Heart left ventricle (tissue), 16 donors: ENCODE data around the gene DGCR6L. TPM values are rescaled to one million over a fixed set of nuclear protein-coding genes. Genes with fewer than 3 reads are reported as not detected.
A peak's percentile ranks its signal among the peaks of the same experiment; 100 is the strongest.
"Not testable (repeated sequence)": the region's sequence is repeated elsewhere in the genome, so short reads cannot be mapped to it uniquely, and the experiment has no call there.

Experiments used
- ATAC-seq, 4 donors: fragments of 200-7000 bp; cut with Tn5 transposase; one replicate each; pipeline ENCODE4 v1.9.1; 2020 to 2022; ENCODE audit warnings: moderate library complexity in 4 of 4, mild to moderate bottlenecking in 3 of 4, moderate number of reproducible peaks in 1 of 4
- DNase-seq, 5 donors: peaks; one replicate each; pipeline ENCODE4 v3.0.0-alpha.2; 2020
- H3K27ac ChIP-seq, 12 donors: fragments of 200-600 bp; sonication (generic) in 4 of 12; one replicate each; pipeline versions ENCODE4 v1.5.0 to v1.8.0; 2016 to 2022; ENCODE audit warnings: mild to moderate bottlenecking in 2 of 12
- H3K27me3 ChIP-seq, 9 donors: fragments of 200-600 bp; sonication (generic) in 2 of 9; one replicate each; pipeline versions ENCODE4 v1.5.1 to v1.8.0; 2016 to 2022; ENCODE audit warnings: mild to moderate bottlenecking in 3 of 9
- H3K36me3 ChIP-seq, 9 donors: fragments of 200-600 bp; sonication (generic) in 2 of 9; one replicate each; pipeline versions ENCODE4 v1.5.0 to v1.8.0; 2018 to 2022; ENCODE audit warnings: mild to moderate bottlenecking in 2 of 9
- H3K4me1 ChIP-seq, 12 donors: fragments of 200-600 bp; sonication (generic) in 4 of 12; one replicate each; pipeline versions ENCODE4 v1.5.0 to v1.8.0; 2016 to 2022; ENCODE audit warnings: mild to moderate bottlenecking in 3 of 12
- H3K4me3 ChIP-seq, 12 donors: fragments of 200-600 bp; sonication (generic) in 4 of 12; one replicate each; pipeline versions ENCODE4 v1.5.0 to v1.8.0; 2017 to 2022; ENCODE audit warnings: mild to moderate bottlenecking in 9 of 12, moderate library complexity in 4 of 12
- H3K9me3 ChIP-seq, 12 donors: fragments of 200-600 bp; sonication (generic) in 4 of 12; one replicate each; pipeline versions ENCODE4 v1.5.0 to v1.8.0; 2016 to 2022; ENCODE audit warnings: mild to moderate bottlenecking in 1 of 12
- POLR2A ChIP-seq, 2 donors: fragments of 450-650 bp; IDR thresholded peaks; one replicate each; pipeline ENCODE4 v1.6.1; 2017; ENCODE audit warnings: antibody characterized with exemption in 2 of 2, mild to moderate bottlenecking in 2 of 2, moderate library complexity in 2 of 2
- WGBS, 4 donors: extraction: QIAGEN DNeasy Blood & Tissue Kit in 2 of 4; methylation state at CpG; one replicate each; pipeline versions ENCODE4 v1.1.5 to v1.1.7; 2013 to 2018; 5-methylcytosine and 5-hydroxymethylcytosine counted together
- intact Hi-C, 10 donors: fragments of 100-400 bp; cut with DNase I; formaldehyde crosslinking; loops; one replicate each; pipeline versions ENCODE4 v1.11.1 to v1.14.2; 2022
- polyA plus RNA-seq, 2 donors: library from polyadenylated mRNA; stranded (reverse); fragments of 200-250 nt; gene quantifications; one replicate each; pipeline ENCODE4 v1.2.3, GENCODE V29; 2013
- total RNA-seq, 9 donors: library from RNA; depleted of rRNA in 2 of 9; stranded (reverse); fragments of >200 nt in 2 of 9; fragmentation: NEBNext Ultra II Directional in 3 of 9; extraction: Animal tissue kit (Norgen Biotek cat#: 25700) in 3 of 9; gene quantifications; one replicate each; pipeline versions ENCODE4 v1.1.0 to v1.2.4, GENCODE V29; 2016 to 2023
- TF ChIP-seq, protein P1 (sequence below), 12 donors: fragments of 200-600 bp; sonication (generic) in 4 of 12; IDR thresholded peaks; one replicate each; pipeline versions ENCODE4 v1.5.0 to v1.8.0; 2018 to 2022; ENCODE audit warnings: antibody characterized with exemption in 12 of 12, mild to moderate bottlenecking in 5 of 12
- donor health status: ischemic (EF 13 %, LVEDD 7.1; RV severe dilation, severe dysfunction).
- donor health status: healthy with polysubstance abuse.
- donor health status: DM: no; HTN: yes; CAD: no.
- donor health status: DM: no; HTN: no; CAD: no.
- donor health status: ischemic (EF 25% LVEDD 6.9; RV normal size, moderate dysfunction).
- donor health status: ischemic (EF 25% LVEDD 5.7; RV mildly dilated, moderate dysfunction).
- donor health status: healthy.
- donor health status: DM: yes; HTN: yes; CAD: no.
- donor health status: ischemic (EF 35%, LVEDD 5.7; RV mildly dilated, moderate dysfunction).
- donor health status: nonischemic (EF 11% LVEDD 7.7; RV severe dilation, severe dysfunction).
- donor health status: DM: yes; HTN: yes; CAD: no.
- donor health status: PGD.
- donor health status: ischemic (EF 29% LVEDD 5.4; RV normal size, mild dysfunction).
- donor health status: nonischemic (EF 23%, LVEDD 6.1; RV moderate dilation, normal function).

The DGCR6L gene
- total and polyA plus RNA-seq, 11 donors = 31.8 to 101 (median 46.1) TPM

DNA sequence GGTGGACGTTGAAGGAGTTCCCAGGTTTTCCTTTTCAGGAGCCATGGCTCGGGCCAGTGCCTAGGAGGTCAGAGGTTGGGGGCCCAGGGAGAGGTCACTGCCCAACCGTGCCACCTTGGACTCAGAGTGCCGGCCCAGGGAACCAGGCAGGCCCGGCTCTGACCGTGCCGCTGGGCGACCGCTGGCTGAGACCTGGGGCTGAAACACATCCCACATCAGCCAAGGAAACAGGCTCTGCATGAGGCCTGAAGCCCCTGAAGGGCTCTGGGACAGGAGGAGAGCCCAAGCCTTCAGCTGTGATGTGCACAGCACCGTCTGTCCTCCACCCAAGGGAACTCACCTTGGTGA lies 29.8 kb downstream of the DGCR6L start:
- ATAC-seq (no peak), DNase-seq (no peak)
- WGBS, 4 donors = 81 to 87% (median 84%) methylated on average over 9 to 10 of the region's 10 CpGs
- TF ChIP-seq, protein P1, sequence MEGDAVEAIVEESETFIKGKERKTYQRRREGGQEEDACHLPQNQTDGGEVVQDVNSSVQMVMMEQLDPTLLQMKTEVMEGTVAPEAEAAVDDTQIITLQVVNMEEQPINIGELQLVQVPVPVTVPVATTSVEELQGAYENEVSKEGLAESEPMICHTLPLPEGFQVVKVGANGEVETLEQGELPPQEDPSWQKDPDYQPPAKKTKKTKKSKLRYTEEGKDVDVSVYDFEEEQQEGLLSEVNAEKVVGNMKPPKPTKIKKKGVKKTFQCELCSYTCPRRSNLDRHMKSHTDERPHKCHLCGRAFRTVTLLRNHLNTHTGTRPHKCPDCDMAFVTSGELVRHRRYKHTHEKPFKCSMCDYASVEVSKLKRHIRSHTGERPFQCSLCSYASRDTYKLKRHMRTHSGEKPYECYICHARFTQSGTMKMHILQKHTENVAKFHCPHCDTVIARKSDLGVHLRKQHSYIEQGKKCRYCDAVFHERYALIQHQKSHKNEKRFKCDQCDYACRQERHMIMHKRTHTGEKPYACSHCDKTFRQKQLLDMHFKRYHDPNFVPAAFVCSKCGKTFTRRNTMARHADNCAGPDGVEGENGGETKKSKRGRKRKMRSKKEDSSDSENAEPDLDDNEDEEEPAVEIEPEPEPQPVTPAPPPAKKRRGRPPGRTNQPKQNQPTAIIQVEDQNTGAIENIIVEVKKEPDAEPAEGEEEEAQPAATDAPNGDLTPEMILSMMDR (IDR thresholded peaks at IDR 0.05) = no peak
- TF ChIP-seq POLR2A (IDR thresholded peaks at IDR 0.05) = no peak
- Histone ChIP-seq H3K36me3 (no peaks in the 10 kb centered on the region), H3K4me1 (no peaks in the 10 kb centered on the region), H3K27ac (no peak overlapping the region), H3K9me3 (no peaks in the 10 kb centered on the region), H3K4me3 (no peak overlapping the region), H3K27me3 (peaks cover 0 to 6% (median 0%) of the 10 kb centered on the region in 9 donors)
- intact Hi-C loops = no loop called here

DNA sequence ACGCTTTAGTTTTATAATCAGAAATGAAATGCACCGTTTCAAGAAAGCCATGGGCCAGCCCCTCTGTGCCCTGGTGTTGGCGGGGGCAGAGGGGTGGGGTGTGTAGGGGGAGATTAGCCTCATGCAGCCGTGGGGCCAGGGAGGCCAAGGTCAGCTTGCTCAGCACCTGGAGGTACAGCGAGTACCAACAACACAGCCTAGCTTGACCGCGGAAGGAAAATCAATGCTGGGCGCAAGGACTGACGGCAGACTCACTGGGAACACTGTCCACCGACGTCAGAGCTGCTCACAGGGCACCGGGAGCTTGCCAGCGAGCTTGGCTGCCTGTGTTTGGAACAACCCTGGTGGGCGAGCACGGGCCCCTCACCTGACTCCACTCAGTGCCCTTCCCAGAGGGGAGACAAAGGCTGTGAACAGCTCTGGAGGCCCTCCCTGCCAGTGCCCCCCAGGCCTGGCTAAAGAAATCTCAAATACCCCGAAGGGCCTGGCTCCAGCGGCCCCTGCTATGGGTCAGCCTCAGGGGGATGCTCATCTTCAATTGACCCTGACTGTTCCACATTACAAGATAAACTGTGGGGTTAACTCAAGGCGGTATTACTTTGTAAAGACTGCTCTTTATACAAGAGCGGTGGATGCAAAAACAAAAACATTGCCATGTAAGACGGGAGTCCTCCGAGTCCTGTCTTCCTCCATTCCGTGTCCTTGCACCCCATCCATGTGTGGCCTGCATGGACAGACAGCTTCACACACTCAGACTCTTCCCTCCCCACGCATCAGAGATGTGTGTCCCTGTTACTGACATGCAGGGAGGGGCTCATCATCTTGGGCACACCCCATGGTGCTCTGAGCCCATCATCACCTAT lies 30.4 kb downstream of the DGCR6L start:
- not testable (repeated sequence) for DNase-seq, H3K27me3 ChIP-seq, H3K9me3 ChIP-seq, H3K27ac ChIP-seq, H3K4me1 ChIP-seq, H3K4me3 ChIP-seq, H3K36me3 ChIP-seq, ATAC-seq
- intact Hi-C loops = loop anchor here in 1 of 10 donors (5.0 kb wide), 1 partner anchor 317 kb away; no protein-coding TSS in a partner anchor
- 79 to 86% (median 82%) methylated on average over 17 to 22 of the region's 23 CpGs for WGBS, 4 donors

DNA sequence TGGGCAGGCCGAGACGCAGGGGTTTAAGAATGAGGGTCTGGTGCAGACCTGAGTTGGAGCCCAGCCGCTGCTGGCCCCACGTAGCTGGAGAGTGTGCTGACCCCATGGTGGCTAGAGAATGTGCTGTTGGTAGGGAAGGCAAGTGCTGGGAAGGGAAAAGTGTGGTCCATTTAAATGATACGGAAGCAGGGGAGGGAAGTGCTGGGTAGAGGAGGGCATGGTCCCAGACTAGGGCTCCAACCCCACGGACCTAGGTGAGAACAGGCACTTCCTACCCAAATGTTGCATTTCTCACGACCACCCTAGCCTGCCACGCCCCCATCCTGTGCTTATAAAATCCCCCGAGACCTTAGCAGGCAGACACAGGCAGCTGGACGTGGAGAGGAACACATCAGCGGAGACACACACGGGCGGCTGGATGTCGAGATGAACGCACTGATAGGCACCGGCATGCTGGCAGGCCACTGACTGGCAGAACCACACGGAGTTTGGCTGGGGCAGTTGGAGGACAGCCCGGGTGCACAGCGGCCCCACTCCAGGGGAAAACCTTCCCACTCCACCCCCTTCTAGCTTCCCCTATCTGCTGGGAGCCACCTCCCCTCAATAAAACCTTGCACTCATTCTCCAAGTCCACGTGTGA lies 33.0 kb downstream of the DGCR6L start:
- H3K4me1 ChIP-seq, ATAC-seq, H3K36me3 ChIP-seq, DNase-seq, H3K9me3 ChIP-seq, H3K4me3 ChIP-seq, H3K27me3 ChIP-seq, H3K27ac ChIP-seq: not testable (repeated sequence)
- intact Hi-C loops = loop anchor here in 1 of 10 donors (5.0 kb wide), 1 partner anchor 315 kb away; no protein-coding TSS in a partner anchor
- 45 to 58% (median 54%) methylated on average over 10 to 19 of the region's 20 CpGs for WGBS, 4 donors

DNA sequence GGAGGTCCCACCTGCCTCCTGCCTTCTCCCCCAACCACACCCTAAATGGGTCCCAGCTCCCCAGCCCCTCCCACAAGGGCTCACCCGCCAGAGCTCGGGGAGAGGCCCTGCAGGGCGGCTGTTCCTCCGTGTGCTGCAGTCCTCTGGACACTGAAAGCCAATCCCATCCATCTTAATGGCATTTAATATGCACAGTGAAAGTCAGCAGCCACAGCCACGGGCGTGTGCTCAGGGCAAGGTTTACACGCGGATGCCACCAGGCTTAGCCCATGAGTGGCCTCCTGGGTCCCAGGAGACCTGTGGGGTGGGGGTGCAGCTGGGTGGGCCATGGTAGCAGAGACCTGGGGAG lies 33.6 kb downstream of the DGCR6L start:
- H3K9me3 ChIP-seq, H3K27me3 ChIP-seq, DNase-seq, H3K36me3 ChIP-seq, H3K27ac ChIP-seq, ATAC-seq, H3K4me3 ChIP-seq, H3K4me1 ChIP-seq: not testable (repeated sequence)
- WGBS, 4 donors = 29 to 40% (median 34%) methylated on average over 1 to 8 of the region's 8 CpGs
- intact Hi-C loops = loop anchor here in 1 of 10 donors (5.0 kb wide), 1 partner anchor 314 kb away; no protein-coding TSS in a partner anchor

DNA sequence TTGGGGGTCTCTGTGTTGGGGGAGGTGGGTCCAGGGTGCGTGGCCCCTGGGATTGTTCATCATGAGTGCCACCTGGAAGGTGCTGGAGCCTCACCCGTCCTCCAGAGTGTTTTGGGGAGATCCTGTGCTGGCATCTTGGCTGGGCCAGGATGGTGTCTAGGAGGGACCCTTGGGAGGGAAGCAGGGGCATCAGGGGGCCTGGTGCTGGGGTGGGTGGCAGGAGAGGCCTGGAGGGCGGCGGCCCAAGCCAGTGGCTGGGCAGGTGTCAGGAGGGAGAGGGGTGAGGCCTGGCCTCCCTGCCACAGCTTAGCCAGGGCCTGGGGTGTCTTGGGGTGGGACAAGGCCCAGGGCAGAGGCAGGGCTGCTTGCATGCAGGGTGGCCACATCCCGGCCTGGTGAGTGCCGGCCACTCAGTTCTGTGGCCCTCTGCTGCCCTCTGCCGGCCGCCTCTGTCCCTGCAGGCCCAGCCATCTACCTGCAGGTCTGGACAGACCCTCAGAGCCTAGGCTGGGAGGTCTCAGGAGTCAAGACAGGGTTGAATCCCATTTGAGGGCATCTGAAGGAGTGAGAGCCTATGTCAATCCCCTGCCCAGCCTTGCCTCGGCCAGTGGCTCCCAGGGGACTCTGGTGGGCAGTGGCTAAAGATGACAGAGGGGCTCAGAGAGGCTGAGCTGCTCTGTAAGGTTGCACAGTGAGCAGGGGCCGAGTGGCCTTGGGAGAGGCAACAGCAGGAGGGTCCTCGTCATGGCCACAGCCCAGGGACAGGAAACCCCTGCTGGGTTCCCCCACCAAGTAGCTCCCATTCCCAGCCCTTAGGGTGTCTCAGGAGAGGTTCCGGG lies 34.2 kb downstream of the DGCR6L start:
- not testable (repeated sequence) for H3K4me1 ChIP-seq, H3K36me3 ChIP-seq, H3K9me3 ChIP-seq, H3K4me3 ChIP-seq, H3K27me3 ChIP-seq, H3K27ac ChIP-seq
- peak; percentile 71 to 90 (median 85) for ATAC-seq
- intact Hi-C loops = loop anchor here in 8 of 10 donors (1.0 to 5.0 kb wide), 3 partner anchors 128 to 313 kb away; no protein-coding TSS in a partner anchor
- TF ChIP-seq, protein P1 (IDR thresholded peaks at IDR 0.05) = peak; percentile 67 to 94 (median 82)
- 15 to 33% (median 31%) methylated on average over 4 to 11 of the region's 12 CpGs for WGBS, 4 donors
- DNase-seq = peak; percentile 70 to 86 (median 78)
